Tibial nerve (tissue), 4 donors: ENCODE data around the gene RASGEF1B.

Source experiments
- EP300 ChIP-seq, 2 donors: sonication (generic); formaldehyde crosslinking; IDR thresholded peaks; one replicate each; pipeline ENCODE4 v1.6.1; 2017; ENCODE audit warnings: antibody characterized with exemption in 2 of 2, mild to moderate bottlenecking in 1 of 2
- POLR2A ChIP-seq, 2 donors: fragments of 450-650 bp; IDR thresholded peaks; one replicate each; pipeline ENCODE4 v1.6.1; 2017; ENCODE audit warnings: antibody characterized with exemption in 2 of 2, mild to moderate bottlenecking in 2 of 2, moderate library complexity in 2 of 2
- TF ChIP-seq, protein P1 (sequence below), 5 experiments: fragments of 200-600 bp in 3 of 5; fragments of 450-650 bp in 2 of 5; sonication (generic) in 3 of 5; IDR thresholded peaks; one replicate each; pipeline ENCODE4 v1.5.1; 2016 to 2019; ENCODE audit warnings: antibody characterized with exemption in 5 of 5, mild to moderate bottlenecking in 3 of 5, moderate library complexity in 2 of 5

DNA sequence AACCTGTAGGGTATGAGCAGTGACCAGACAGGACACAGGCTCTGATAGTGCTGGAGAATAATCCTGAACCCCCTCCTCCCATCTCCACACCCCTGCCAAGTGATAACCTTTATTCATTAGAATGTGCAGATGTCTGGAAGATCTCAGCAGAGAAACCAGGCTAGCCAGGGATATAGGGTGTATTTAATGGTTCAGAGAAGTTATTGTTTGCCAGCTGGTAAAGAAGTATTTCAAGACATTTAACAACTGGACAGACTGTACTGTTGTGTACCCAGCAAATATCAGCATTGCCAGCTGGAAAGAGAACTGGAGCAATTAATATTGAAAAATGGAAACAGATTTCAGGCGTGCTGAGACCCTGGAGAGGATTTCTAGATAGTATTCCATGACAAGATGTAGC is 94.5 kb downstream of the RASGEF1B start:
- TF ChIP-seq, protein P1, sequence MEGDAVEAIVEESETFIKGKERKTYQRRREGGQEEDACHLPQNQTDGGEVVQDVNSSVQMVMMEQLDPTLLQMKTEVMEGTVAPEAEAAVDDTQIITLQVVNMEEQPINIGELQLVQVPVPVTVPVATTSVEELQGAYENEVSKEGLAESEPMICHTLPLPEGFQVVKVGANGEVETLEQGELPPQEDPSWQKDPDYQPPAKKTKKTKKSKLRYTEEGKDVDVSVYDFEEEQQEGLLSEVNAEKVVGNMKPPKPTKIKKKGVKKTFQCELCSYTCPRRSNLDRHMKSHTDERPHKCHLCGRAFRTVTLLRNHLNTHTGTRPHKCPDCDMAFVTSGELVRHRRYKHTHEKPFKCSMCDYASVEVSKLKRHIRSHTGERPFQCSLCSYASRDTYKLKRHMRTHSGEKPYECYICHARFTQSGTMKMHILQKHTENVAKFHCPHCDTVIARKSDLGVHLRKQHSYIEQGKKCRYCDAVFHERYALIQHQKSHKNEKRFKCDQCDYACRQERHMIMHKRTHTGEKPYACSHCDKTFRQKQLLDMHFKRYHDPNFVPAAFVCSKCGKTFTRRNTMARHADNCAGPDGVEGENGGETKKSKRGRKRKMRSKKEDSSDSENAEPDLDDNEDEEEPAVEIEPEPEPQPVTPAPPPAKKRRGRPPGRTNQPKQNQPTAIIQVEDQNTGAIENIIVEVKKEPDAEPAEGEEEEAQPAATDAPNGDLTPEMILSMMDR (IDR thresholded peaks at IDR 0.05) = no peak
- TF ChIP-seq POLR2A (IDR thresholded peaks at IDR 0.05) = no peak
- TF ChIP-seq EP300 (IDR thresholded peaks at IDR 0.05) = no peak
